CD4-positive, alpha-beta T cell treated with Interleukin-1 beta for 1 hour (primary cell): ENCODE measurements around the gene FECH.
A peak's percentile ranks its signal among the peaks of the same experiment; 100 is the strongest.

ENCODE experiments used
- DNase-seq, 2 donors: peaks; one replicate each; pipeline ENCODE4 v3.0.0-alpha.2; 2020 to 2022

The FECH gene

DNA sequence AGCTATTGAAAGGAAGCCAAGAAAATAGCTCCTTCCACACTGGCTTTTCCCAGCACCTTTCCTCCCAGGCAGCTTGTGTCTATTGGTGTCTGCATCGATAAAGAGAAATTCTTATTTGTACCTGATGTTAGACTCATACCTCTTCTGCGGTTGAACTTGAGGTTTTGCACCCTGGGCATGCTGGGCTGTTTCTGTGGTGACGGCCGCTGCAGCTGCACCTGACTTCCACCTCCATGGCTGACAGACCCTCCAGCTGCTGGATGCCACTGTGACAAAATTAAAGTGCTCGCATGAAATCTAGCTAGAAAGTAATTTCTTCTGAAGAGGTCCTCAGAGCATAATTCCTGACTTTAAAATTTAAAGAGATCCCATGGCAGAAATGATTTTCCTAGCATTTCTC, 6.6 kb downstream of the FECH start:
- no peak for DNase-seq

DNA sequence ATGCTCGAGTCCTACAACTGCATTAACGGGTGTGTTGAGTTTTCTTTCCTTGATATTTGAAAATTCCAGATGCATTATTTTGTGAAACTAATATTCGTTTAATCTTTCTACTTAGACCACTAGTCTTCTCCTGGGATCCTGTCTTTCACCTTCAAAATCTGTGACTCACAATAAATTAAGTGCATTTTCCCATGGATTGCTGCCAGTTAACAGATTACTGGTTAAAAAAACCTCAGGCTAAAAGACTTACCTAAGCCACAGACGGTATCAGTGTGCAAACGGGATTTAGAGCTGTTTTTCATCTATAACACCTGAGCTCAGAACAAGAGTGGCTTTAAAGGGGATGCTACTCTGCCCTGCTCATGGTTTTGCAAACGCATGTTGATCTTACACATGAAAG, 10.2 kb downstream of the FECH start:
- DNase-seq, result no peak

DNA sequence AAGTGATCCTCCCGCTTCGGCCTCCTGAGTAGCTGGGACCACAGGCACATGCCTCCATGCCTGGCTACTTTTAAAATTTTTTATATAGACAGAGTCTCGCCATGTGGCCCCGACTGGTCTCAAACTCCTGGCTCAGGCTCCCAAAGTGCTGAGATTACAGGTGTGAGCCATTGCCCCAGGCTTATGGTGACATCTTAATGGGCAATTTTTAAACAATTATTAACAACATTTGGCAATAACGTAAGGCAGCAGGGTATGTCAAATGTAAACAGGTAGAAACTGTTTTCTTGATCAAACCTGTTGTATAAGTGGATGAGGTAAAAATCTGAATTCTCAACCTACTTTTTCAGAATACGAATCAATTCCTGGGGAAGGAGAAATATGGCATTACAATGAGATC, 11.0 kb downstream of the FECH start:
- DNase-seq, result no peak

DNA sequence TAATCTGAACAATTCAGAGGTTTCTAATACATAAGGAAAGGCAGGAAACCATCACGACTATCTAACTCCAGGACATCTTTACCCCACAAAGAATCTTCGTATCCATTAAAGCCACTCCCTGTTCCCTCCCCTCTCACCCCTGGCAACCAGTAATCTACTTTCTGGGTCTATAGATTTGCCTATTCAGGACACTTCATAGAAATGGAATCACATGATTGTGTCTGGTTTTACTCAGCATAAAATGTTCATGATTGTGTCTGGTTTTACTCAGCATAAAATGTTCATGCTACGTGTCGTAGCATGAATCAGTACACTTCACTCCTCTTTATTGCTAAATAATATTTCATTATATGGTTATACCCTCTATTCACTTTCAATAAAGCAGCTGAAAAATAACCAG, 11.6 kb downstream of the FECH start:
- DNase-seq, result no peak

DNA sequence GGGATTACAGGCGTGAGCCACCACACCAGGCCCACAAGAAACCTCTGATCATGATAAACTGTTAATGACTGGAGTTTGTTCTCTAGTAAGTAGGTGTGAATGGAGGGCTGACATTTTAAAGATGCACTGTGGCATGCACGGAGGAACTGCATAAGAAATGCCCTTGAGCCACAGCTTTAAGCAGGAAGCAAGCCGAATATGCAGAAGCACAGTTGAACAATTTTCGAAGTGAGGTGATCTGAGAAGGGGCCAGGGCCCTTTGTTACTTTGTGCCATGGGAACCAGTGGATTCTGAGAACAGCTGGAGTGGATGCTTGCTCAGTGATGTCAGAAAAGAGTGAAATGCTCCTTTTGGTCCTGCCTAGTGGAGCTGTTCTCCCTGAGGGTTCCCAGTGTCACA, 16.3 kb downstream of the FECH start:
- DNase-seq, result no peak

DNA sequence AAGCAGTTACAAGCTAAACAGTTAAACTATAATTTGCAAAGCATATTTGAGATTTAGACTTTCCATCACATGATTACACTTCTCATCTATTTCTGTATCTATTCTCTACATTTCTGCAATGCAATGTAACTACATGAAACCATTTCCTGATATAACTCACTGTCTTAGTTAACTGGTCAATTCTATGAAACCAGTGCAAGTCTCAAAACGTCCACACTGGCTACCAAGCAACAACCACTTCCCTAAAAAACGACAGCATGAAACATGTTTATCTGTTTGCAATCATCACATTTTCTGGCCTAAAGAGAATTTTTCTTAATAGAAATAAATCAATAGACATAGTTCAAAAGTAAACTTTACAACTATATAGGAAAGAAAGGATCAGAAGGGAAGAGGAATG, 17.4 kb downstream of the FECH start:
- DNase-seq, result no peak

DNA sequence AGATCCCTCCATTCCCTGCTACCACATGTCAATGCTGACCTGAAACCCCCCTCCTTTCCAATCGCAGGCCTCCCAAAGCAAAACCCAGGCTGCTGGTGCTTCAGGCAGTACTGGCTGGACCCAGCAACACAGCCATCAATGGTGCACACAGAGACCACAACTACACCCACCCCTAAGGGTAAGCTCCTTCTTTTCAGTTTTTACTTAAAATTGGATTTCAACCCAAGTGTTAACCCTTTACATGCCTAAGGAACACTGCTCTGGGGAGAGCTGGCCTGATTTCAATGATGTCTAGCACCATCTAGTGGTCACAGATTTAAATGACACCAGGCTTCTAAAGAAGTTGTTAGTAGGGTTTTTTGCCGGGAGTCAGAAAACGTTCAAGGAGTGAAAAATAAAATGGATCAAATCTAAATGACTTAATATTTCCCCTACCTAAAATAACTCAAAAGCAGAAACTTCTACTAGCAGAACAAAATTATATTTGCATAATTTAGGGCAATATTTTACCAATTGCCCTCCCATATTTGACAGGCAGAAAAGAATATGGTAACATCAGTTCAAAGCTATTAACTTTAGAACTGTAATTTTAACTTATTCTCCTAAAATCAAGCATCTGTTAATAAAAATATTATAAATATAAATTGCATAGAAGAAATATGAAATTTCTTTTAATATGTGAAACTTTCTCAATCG, 24.6 kb downstream of the FECH start:
- peak in 1 of 2 donors; percentile 55 for DNase-seq

DNA sequence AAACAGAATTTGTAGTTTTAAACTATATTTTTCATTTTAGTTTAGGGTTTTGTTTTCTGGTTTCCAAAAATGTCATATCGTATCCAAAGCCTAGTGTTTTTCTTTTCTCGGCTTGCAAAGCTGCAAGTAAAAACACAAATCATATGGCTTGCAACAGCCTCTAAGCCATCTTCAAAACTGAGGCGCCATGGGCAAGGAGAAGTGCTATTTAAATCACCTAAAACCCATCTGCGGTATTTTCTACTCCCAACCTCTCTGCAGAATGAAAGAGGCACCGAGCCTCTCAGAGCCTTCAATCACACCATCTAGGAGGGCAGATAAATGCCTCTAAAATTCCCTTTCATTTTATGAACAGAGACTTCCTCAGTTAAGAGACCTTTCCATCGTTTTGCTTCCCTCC, 25.2 kb downstream of the FECH start:
- no peak for DNase-seq

DNA sequence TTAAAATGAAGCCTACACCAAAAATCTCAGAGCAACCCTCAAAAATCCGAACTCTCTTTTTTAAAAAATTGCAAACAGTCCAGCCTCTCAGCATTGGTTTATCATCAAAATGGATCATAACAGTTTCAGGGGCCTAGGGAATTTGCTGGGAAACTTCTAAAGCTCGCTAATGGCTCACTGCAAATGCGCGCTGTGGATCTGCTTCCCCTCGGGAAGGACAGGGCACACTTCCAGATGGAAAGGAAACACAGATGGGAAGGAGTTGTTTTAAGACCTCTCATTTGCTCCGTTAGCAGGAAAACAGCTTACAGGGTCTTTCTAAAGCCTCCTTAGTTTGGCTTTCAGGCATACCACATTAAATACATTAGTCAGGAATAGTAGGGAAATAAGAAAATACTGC, 27.2 kb downstream of the FECH start:
- DNase-seq, result no peak

DNA sequence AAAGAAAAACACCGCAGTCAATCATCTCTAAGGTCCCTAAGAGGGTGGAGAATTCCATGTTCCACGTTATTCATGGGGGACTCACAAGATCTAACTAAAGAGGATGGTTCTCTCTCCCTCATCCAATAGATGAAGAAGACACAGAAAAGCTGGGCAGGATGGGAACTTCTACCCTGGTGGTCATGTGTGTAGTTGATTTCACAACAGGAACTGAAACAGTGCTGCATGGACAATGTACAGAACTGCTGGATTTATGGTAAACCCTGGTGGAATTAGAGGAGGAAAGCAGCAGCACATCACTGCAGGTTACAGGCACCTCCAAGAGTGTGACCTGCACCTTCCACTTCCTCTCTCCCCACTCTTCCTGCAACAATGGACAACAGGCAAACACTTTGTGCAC, 31.4 kb downstream of the FECH start:
- no peak for DNase-seq

DNA sequence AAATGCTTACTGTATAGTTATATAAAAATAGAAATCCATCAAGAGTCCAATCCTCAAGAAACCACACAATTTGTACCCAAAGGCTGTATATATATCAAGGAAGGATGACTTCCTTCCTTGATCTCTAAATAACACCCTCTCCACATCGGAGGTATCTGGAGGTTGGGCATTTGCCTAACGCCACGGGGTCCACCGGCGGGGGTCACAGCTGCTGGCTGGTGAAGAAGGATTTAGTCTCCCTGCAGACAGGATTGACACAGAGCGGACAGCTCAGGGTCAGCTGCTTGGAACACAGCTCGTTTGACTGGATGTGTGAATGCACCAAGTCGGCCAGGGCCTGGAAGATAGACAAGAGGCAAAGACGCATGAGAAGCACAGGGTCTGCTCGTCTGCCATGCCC, 36.0 kb downstream of the FECH start:
- DNase-seq, result no peak

DNA sequence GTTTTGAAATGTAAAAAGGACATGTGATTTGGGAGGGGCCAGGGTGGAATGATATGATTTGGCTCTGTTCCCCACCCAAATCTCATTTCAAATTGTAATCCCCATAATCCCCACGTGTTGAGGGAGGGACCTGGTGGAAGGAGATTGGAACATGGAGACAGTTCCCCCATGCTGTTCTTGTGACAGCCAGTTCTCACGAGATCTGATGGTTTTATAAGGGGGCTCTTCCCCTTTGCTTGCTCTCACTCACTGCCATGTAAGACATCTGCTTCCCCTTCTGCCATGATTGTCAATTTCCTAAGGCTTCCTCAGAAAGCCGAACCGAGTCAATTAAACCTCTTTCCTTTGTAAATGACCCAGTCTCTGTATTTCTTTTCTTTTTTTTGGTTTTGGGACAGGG, 39.2 kb downstream of the FECH start:
- DNase-seq, result no peak

DNA sequence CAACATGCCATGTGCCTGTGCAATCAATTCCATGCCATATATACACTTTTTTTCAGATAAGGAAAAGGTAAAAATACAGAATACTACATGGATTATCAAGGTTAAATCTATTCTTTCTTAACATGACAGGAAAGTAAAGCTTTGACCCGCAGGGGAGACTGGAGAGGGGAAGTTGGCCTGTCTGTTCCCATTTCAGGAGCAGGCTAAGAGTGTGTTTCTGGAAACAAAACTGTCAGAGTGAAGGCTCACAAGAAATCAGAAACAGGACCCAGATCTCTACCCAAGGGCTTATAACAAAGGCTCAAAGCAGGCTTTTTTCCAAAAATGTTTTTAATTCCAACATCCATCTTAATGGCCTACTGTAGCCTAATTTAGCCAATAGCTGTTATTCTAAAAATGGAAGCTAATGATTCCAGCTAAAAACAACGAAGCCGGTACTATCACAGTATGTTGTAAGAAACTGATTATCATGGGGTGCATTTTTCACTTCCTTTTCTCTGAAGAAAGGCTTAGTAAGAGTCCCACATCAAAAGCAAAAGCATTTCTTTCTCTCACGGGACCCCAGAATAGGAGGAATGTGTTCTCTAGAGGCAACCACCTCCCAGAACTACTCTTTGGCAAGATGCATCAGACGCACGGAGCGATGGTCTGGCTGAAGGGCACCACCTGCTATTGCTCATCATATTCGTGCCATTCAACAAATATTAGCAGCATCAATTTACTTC, 41.4 kb downstream of the FECH start:
- DNase-seq, result no peak

DNA sequence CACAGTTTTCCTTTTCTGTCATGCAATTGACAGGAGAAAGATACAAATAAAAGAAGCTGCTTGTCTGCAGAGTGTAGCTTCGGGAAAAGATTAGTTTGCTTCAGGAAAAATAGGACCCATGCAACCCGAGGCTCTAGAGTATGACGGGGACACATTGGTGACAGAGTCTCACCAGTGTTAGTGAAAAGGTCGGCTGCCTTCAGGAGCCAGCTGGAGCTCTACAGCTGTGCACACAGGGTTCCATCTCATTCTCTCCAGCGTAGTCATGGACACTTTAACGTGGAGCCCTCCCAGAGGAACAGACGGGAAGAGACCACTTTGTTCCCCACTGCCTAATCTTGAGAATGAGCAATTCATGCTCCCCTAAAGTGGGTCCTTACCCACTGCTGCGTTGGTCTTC, 42.9 kb downstream of the FECH start:
- no peak for DNase-seq

DNA sequence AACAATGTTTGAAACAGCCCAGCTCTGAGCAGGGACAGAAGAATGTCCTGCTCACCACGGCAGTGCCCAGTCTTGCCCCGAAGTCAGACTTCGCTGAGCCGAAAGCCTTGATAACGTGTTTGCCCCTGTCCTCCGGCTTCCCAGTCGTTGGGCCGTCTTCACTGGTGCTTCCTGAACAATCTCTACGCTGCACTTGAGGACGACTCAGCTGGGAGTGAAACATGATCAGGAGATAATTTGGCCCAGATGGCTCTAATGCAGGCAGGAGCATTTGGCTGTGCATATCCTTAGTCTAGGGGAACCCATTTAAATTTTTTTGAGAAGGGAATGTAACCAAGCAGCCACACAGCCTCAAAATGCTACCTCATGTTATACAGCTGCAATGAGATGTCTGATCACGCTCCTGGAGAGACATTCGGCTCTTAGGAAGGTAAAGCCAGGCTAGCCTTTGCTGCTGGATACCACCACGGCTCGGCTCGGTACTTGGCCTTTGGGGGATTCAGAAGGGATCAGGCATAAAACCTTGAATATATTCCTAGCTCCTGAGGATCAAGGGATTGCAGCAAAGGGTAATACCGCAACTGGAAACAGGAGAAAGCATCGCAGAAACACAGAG, 43.6 kb downstream of the FECH start:
- no peak for DNase-seq

DNA sequence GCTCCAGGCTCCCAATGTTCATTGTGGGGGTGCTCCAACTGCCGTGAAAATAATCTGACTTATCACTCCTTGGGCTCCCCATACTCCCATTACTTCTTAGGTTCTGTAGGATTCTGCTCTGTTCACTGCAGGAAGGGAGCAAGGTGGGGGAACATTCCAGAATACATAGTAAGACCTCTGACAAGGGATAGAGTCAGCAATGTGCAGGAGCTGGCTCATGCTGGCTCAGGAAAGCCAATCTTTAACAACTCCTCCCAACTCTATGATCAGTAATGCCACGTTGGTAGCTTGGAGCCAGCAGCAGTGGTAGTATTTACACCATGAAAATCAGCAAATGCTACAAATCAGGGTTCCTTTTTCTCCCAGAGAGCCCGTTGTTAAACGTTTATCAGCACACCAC, 44.4 kb downstream of the FECH start:
- no peak for DNase-seq

DNA sequence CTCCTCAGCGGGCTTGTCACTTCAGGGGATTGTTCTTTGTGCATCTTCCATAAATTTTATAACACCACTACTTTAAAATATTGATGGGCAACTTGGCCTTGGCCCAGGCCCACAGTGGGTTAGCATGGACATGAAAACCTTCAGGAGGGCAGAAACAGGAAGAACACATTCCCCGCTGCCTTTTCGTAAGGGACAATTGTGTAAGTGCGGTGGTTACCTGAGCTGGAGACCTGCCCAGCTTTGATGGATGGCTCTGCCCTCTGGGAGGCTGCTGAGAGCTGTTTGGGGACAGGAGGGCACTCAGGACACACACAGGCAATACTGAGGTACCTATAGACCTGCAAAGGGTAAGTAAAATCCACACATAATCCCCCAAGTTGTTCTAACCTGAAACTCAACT, 46.8 kb downstream of the FECH start:
- DNase-seq, result no peak

DNA sequence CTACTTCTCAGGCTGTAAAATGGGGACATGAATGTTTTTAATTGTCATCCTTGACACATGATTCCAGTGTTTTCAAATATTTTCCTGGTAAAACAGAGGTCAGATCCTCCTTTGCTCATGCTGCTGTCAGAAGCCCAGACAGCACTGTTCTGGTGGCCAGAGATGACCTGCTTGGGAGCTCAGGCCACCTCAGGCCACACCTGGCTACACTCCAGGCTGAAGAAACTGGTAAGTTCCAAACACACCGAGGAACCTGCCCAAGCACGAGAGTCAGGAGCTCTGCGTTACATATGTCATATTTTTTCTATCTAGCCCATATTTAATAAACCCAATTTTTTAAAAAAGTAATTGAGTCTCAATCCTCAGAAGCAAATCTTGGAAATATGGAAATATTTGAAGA, 47.9 kb downstream of the FECH start:
- no peak for DNase-seq

DNA sequence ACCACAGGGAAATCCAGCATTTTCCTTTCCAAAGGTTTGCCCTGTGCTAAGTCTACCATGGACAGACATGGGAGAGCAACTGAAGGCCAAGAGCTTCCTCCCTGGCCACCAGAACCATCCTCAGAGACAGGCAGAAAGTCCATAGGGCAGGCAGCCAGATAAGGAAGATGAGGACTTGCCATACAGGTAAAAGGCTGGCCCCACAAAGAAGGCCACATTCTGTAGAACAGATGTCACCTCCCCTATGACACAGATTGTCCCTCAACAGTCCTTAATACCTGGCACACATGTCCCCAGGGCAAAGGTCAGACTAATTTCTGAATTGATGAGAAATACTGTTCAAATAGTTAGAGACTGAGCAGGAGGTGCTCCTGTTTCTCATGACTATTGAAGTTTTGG, 52.0 kb downstream of the FECH start:
- no peak for DNase-seq

DNA sequence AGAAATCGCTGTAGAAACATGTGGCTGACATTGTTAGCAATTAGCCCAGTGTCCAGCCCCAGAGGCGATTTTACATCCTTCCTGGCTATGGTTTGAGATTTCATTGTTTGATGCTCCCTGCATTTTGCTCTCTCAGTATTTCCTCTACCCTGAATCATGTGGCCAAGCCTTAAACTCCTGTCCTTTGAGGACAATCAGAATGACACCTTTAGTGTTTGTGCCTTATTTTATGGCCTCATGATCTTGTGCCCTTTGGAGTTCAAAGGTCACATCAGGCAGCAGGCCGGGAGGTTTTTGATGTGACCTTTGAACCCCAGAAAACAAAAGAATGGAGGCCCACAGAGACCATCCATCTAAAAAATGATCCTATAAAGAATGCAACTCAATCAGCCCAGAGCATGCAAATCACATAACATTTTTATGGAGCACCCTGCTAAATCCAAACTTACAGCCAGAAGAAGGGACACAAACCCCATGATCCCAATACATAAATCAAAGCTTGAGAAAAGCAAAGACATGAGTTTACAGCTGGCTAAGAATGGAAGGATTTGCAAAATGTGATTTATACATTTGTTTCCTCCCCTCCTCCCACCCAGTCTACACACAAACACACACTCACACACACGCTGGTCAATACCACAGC, 52.5 kb downstream of the FECH start:
- no peak for DNase-seq

DNA sequence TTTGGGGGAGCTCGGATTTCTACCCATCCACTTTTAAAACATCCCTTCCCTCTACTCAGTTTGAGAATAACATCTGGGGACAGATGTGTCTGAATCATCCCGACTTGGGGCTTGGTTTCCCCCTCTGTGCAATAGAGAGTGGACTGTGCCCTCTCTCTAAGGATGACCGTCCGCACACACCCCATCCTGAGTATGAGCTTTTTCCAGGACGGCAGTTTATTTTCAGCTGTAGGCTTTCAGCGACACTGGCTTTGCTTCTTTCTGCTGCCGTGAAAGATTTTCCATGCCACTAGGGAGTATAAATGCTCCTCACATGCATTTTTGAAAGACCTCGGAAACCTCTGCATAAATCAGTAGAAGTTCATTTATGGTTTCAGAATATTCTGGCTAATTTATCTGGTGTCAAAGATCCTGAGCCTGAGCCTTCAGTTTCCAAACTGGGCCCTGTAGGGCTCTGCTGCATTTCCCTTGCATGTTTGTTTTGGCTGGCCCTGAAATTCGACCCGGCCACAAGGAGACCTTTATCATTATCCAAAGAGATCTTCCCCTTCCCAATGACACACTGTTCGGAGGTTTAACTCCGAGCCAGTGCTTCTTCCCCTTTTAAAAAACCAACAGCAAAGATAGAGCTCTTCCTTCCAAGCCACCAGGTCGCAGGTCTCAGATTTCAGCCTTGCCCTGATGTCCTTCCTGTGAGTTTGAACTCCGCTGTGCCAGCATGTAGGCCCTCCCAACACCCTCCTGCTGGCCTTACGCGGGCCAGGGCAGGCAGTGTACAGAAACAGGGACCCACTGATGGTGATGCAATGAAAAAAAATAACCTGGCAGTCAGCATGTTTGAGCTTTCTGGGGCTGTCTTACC, 53.3 kb downstream of the FECH start:
- DNase-seq, result no peak

DNA sequence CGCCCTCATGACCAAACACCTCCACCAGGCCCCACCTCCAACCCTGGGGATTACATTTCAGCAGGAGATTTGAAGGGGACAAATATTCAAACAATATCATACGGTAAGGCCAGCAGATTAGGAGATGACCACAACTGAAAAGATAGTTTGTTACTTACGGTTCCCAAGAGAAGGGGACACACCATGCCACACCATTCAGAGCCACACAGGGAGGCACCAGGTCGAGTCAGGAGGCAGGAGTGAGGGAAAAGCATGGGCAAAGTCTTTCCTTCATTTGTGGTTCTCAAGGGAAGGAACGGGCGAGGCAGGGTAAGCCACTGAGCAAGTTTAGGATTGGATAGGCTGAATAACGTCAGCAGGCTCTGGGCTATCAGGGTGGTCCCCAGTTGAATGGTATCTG, 57.4 kb downstream of the FECH start:
- DNase-seq, result no peak
